ACC112 (cell line): ENCODE measurements around the gene BNC2.
A peak's percentile ranks its signal among the peaks of the same experiment; 100 is the strongest.

Experiments used
- H2AFZ ChIP-seq: fragments of 200-600 bp; sonication (generic); one replicate; pipeline ENCODE4 v1.6.0; 2017; ENCODE audit warnings: antibody characterized with exemption, low read length; ENCODE audit not compliant: unreplicated experiment
- H3K27ac ChIP-seq: fragments of 200-600 bp; sonication (generic); 2 replicates; pipeline ENCODE4 v1.5.1; 2014; ENCODE audit warnings: low read depth, mild to moderate bottlenecking, antibody characterized with exemption, low read length, moderate library complexity
- H3K27me3 ChIP-seq: fragments of 200-600 bp; sonication (generic); 2 replicates; pipeline ENCODE4 v1.6.1; 2014; ENCODE audit warnings: mild to moderate bottlenecking, antibody characterized with exemption, low read length, moderate library complexity, mixed read lengths; ENCODE audit not compliant: insufficient read depth
- H3K36me3 ChIP-seq: fragments of 200-600 bp; sonication (generic); 2 replicates; pipeline ENCODE4 v1.6.1; 2016; ENCODE audit warnings: mild to moderate bottlenecking, antibody characterized with exemption, low read length, moderate library complexity, mixed read lengths; ENCODE audit not compliant: insufficient read depth
- H3K4me1 ChIP-seq: fragments of 200-600 bp; sonication (generic); one replicate; pipeline ENCODE4 v1.6.1; 2016; ENCODE audit warnings: low read length, mixed read lengths; ENCODE audit not compliant: insufficient read depth, unreplicated experiment, control insufficient read depth
- H3K4me3 ChIP-seq: fragments of 200-600 bp; sonication (generic); 2 replicates; pipeline ENCODE4 v1.5.1; 2014; ENCODE audit warnings: mild to moderate bottlenecking, low read depth, low read length
- H3K79me2 ChIP-seq: fragments of 200-600 bp; sonication (generic); one replicate; pipeline ENCODE4 v1.6.0; 2016; ENCODE audit warnings: low read length; ENCODE audit not compliant: control insufficient read depth, unreplicated experiment, insufficient read depth

The BNC2 gene

GRCh38 chr9:16718296-16718695, 152.2 kb downstream of the BNC2 start:
- H3K4me1 ChIP-seq, result peaks cover 83% of the 10 kb centered on the region
- H2AFZ ChIP-seq, result peak overlapping the region; percentile 37
- peaks cover 31% of the 10 kb centered on the region for H3K79me2 ChIP-seq
- no peaks in the 10 kb centered on the region for H3K27me3 ChIP-seq
- H3K36me3 ChIP-seq, result 0 out of 2 replicates have a peak, but pooled peaks cover 6% of the 10 kb centered on the region
- peak overlapping the region; percentile 98 for H3K27ac ChIP-seq
- peak overlapping the region; percentile 10; the same call in 1 of the 2 replicates for H3K4me3 ChIP-seq

GRCh38 chr9:16716601-16717000, 153.9 kb downstream of the BNC2 start:
- Histone ChIP-seq H3K79me2 (peaks cover 24% of the 10 kb centered on the region), H3K36me3 (0 out of 2 replicates have a peak, but pooled peaks cover 6% of the 10 kb centered on the region), H3K4me3 (no peak overlapping the region), H2AFZ (no peak overlapping the region), H3K4me1 (peaks cover 70% of the 10 kb centered on the region), H3K27ac (no peak overlapping the region), H3K27me3 (no peaks in the 10 kb centered on the region)

GRCh38 chr9:16715404-16715803, 155.1 kb downstream of the BNC2 start:
- Histone ChIP-seq H3K4me3 (no peak overlapping the region), H2AFZ (no peak overlapping the region), H3K27ac (peak overlapping the region; percentile 24; the same call in 1 of the 2 replicates), H3K79me2 (peaks cover 23% of the 10 kb centered on the region), H3K4me1 (peaks cover 59% of the 10 kb centered on the region), H3K36me3 (0 out of 2 replicates have a peak, but pooled peaks cover 6% of the 10 kb centered on the region), H3K27me3 (no peaks in the 10 kb centered on the region)

- Histone ChIP-seq H3K27me3 (no peaks in the 10 kb centered on the region), H3K27ac (no peak overlapping the region), H3K36me3 (0 out of 2 replicates have a peak, but pooled peaks cover 6% of the 10 kb centered on the region), H3K4me3 (no peak overlapping the region), H2AFZ (no peak overlapping the region), H3K79me2 (peaks cover 27% of the 10 kb centered on the region), H3K4me1 (peaks cover 48% of the 10 kb centered on the region)
These were observed 157.7 kb downstream of the BNC2 start for GRCh38 chr9:16712787-16713186.

- Histone ChIP-seq H3K79me2 (peaks cover 19% of the 10 kb centered on the region), H3K4me3 (no peak overlapping the region), H2AFZ (no peak overlapping the region), H3K27ac (no peak overlapping the region), H3K27me3 (no peaks in the 10 kb centered on the region), H3K36me3 (no peaks in the 10 kb centered on the region), H3K4me1 (peaks cover 37% of the 10 kb centered on the region)
These were observed 159.6 kb downstream of the BNC2 start for GRCh38 chr9:16710888-16711287.

- no peak overlapping the region for H3K4me3 ChIP-seq
- H3K27ac ChIP-seq, result no peak overlapping the region
- H3K79me2 ChIP-seq, result peaks cover 19% of the 10 kb centered on the region
- no peaks in the 10 kb centered on the region for H3K36me3 ChIP-seq
- peaks cover 32% of the 10 kb centered on the region for H3K4me1 ChIP-seq
- no peak overlapping the region for H2AFZ ChIP-seq
- H3K27me3 ChIP-seq, result no peaks in the 10 kb centered on the region
These were observed 160.5 kb downstream of the BNC2 start for GRCh38 chr9:16709924-16710323.

- Histone ChIP-seq H3K4me3 (no peak overlapping the region), H3K4me1 (peaks cover 26% of the 10 kb centered on the region), H3K27ac (no peak overlapping the region; the same call in 1 of the 2 replicates), H3K27me3 (no peaks in the 10 kb centered on the region), H2AFZ (no peak overlapping the region), H3K79me2 (peaks cover 24% of the 10 kb centered on the region), H3K36me3 (no peaks in the 10 kb centered on the region)
These were observed 161.6 kb downstream of the BNC2 start for GRCh38 chr9:16708656-16709435.

GRCh38 chr9:16705111-16705604, 165.3 kb downstream of the BNC2 start:
- no peaks in the 10 kb centered on the region for H3K27me3 ChIP-seq
- H3K4me1 ChIP-seq, result peaks cover 49% of the 10 kb centered on the region
- H3K27ac ChIP-seq, result peak overlapping the region; percentile 98
- peaks cover 45% of the 10 kb centered on the region for H3K79me2 ChIP-seq
- H3K36me3 ChIP-seq, result no peaks in the 10 kb centered on the region
- H3K4me3 ChIP-seq, result peak overlapping the region; percentile 74
- H2AFZ ChIP-seq, result peak overlapping the region; percentile 7

GRCh38 chr9:16704116-16705110, 166.1 kb downstream of the BNC2 start:
- Histone ChIP-seq H3K27ac (peak overlapping the region; percentile 98), H2AFZ (peak overlapping the region; percentile 7), H3K4me1 (peaks cover 50% of the 10 kb centered on the region), H3K4me3 (peak overlapping the region; percentile 74), H3K79me2 (peaks cover 53% of the 10 kb centered on the region), H3K27me3 (no peaks in the 10 kb centered on the region), H3K36me3 (no peaks in the 10 kb centered on the region)

- no peaks in the 10 kb centered on the region for H3K27me3 ChIP-seq
- no peaks in the 10 kb centered on the region for H3K36me3 ChIP-seq
- no peak overlapping the region for H3K4me3 ChIP-seq
- H2AFZ ChIP-seq, result no peak overlapping the region
- no peak overlapping the region for H3K27ac ChIP-seq
- peaks cover 37% of the 10 kb centered on the region for H3K4me1 ChIP-seq
- H3K79me2 ChIP-seq, result peaks cover 49% of the 10 kb centered on the region
These were observed 169.1 kb downstream of the BNC2 start for GRCh38 chr9:16701347-16701746.
